Left lung (tissue), 10 donors: Measurements from ENCODE around the gene SLC38A3. TPM values are rescaled to one million over a fixed set of nuclear protein-coding genes. Genes with fewer than 3 reads are reported as not detected.

Experiments
- ATAC-seq: fragments of 200-7000 bp; cut with Tn5 transposase; one replicate; pipeline ENCODE4 v1.9.1; 2020; ENCODE audit warnings: moderate library complexity
- DNase-seq, 4 donors: peaks; one replicate each; pipeline ENCODE4 v3.0.0-alpha.2; 2013 to 2020
- H3K27ac ChIP-seq, 2 donors: fragments of 200-600 bp; sonication (generic) in 1 of 2; one replicate each; pipeline versions ENCODE4 v1.5.0 to v1.8.0; 2020 to 2021
- H3K27me3 ChIP-seq, 2 donors: fragments of 200-600 bp; sonication (generic) in 1 of 2; one replicate each; pipeline versions ENCODE4 v1.5.0 to v1.8.0; 2020 to 2021
- H3K36me3 ChIP-seq, 2 donors: fragments of 200-600 bp; sonication (generic) in 1 of 2; one replicate each; pipeline versions ENCODE4 v1.5.0 to v1.8.0; 2020 to 2021
- H3K4me1 ChIP-seq, 2 donors: fragments of 200-600 bp; one replicate each; pipeline ENCODE4 v1.8.0; 2021
- H3K4me3 ChIP-seq, 2 donors: fragments of 200-600 bp; sonication (generic) in 1 of 2; one replicate each; pipeline versions ENCODE4 v1.5.0 to v1.8.0; 2020 to 2021; ENCODE audit warnings: mild to moderate bottlenecking in 1 of 2
- H3K9me3 ChIP-seq, 2 donors: fragments of 200-600 bp; sonication (generic) in 1 of 2; one replicate each; pipeline versions ENCODE4 v1.5.0 to v1.8.0; 2020 to 2021
- intact Hi-C, 2 donors: fragments of 100-400 bp; cut with DNase I; formaldehyde crosslinking; loops; one replicate each; pipeline versions ENCODE4 v1.11.2 to v1.14.2; 2022
- polyA plus RNA-seq, 6 donors: library from polyadenylated mRNA; unstranded; fragments of 120-200 nt; gene quantifications; one replicate each; pipeline ENCODE4 v1.2.1, GENCODE V29; 2013; ENCODE audit not compliant: insufficient read length in 6 of 6
- total RNA-seq, 2 donors: library from RNA; stranded (reverse); fragmentation: NEBNext Ultra II Directional; extraction: Animal tissue kit (Norgen Biotek cat#: 25700); gene quantifications; one replicate each; pipeline ENCODE4 v1.2.1, GENCODE V29; 2021
- TF ChIP-seq, protein P1 (sequence below), 2 donors: fragments of 200-600 bp; sonication (generic) in 1 of 2; IDR thresholded peaks; one replicate each; pipeline versions ENCODE4 v1.5.0 to v1.8.0; 2021; ENCODE audit warnings: antibody characterized with exemption in 2 of 2
- donor health status: DM: no; HTN: yes; CAD: no.
- donor health status: DM: no; HTN: no; CAD: no.

Gene SLC38A3
- total and polyA plus RNA-seq, 8 donors = 0.23 to 10.9 (median 7.8) TPM; not detected in 1

- intact Hi-C loops = loop anchor here in 1 of 2 donors (5.0 kb wide), 1 partner anchor 62 kb away; no protein-coding TSS in a partner anchor
- H3K4me3 ChIP-seq = no peak overlapping the region
- ATAC-seq (peak; percentile 83), DNase-seq (peak in 3 of 4 donors; percentile 64 to 87 (median 72))
- no peaks in the 10 kb centered on the region for H3K9me3 ChIP-seq
- TF ChIP-seq, protein P1, sequence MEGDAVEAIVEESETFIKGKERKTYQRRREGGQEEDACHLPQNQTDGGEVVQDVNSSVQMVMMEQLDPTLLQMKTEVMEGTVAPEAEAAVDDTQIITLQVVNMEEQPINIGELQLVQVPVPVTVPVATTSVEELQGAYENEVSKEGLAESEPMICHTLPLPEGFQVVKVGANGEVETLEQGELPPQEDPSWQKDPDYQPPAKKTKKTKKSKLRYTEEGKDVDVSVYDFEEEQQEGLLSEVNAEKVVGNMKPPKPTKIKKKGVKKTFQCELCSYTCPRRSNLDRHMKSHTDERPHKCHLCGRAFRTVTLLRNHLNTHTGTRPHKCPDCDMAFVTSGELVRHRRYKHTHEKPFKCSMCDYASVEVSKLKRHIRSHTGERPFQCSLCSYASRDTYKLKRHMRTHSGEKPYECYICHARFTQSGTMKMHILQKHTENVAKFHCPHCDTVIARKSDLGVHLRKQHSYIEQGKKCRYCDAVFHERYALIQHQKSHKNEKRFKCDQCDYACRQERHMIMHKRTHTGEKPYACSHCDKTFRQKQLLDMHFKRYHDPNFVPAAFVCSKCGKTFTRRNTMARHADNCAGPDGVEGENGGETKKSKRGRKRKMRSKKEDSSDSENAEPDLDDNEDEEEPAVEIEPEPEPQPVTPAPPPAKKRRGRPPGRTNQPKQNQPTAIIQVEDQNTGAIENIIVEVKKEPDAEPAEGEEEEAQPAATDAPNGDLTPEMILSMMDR (IDR thresholded peaks at IDR 0.05) = peak; percentile 63 to 73
- no peak overlapping the region for H3K27ac ChIP-seq
- H3K4me1 ChIP-seq = peaks cover 4 to 23% of the 10 kb centered on the region in 2 donors
- H3K36me3 ChIP-seq = peaks cover 0 to 27% of the 10 kb centered on the region in 2 donors
- peaks cover 15 to 19% of the 10 kb centered on the region in 2 donors for H3K27me3 ChIP-seq
Observed at GRCh38 chr3:50189274-50189673, 15.8 kb upstream of the SLC38A3 start.

GRCh38 chr3:50189989-50190388 lies 15.1 kb upstream of the SLC38A3 start:
- no peak overlapping the region for H3K4me3 ChIP-seq
- H3K9me3 ChIP-seq = no peaks in the 10 kb centered on the region
- peaks cover 4 to 29% of the 10 kb centered on the region in 2 donors for H3K4me1 ChIP-seq
- ATAC-seq (no peak), DNase-seq (no peak)
- intact Hi-C loops = loop anchor here in 1 of 2 donors (5.0 kb wide), 3 partner anchors 37 to 82 kb away; no protein-coding TSS in a partner anchor
- TF ChIP-seq, protein P1 (IDR thresholded peaks at IDR 0.05) = no peak
- H3K27ac ChIP-seq = no peak overlapping the region
- peaks cover 21 to 26% of the 10 kb centered on the region in 2 donors for H3K27me3 ChIP-seq
- H3K36me3 ChIP-seq = peaks cover 0 to 20% of the 10 kb centered on the region in 2 donors

DNA sequence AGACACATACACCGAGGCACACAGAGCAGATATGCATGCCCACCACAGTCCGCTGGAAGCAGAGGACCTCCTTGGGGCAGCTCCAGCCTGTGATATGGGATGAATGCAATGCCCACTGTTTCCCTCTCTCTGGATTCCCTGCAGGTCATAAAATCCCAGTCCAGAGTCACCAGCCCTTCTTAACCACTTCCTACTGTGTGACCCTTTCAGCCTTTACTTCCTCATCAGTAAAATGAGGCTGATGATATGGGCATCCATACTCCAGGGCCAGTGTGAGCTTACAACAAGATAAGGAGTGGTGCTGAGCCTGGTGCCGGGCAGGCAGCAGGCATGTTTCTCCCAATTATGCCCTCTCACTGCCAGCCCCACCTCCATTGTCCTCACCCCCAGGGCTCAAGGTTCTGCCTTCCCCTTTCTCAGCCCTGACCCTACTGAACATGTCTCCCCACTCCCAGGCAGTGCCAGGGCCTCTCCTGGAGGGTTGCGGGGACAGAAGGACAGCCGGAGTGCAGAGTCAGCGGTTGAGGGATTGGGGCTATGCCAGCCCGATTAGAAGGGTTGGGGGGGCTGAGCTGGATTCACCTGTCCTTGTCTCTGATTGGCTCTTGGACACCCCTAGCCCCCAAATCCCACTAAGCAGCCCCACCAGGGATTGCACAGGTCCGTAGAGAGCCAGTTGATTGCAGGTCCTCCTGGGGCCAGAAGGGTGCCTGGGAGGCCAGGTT lies 14.0 kb upstream of the SLC38A3 start, which contains the start of gene GNAT1:
GNAT1 (plus strand) TSS at position 675 of the 725 bp plus-strand sequence. CDS start 116 bp downstream, outside the sequence.
- DNase-seq (no peak), ATAC-seq (no peak)
- H3K4me1 ChIP-seq = peaks cover 4 to 29% of the 10 kb centered on the region in 2 donors
- peaks cover 0 to 11% of the 10 kb centered on the region in 2 donors for H3K36me3 ChIP-seq
- no peak within 1 kb of the TSS for H3K27ac ChIP-seq
- H3K9me3 ChIP-seq = no peaks in the 10 kb centered on the region
- peaks cover 21 to 37% of the 10 kb centered on the region in 2 donors for H3K27me3 ChIP-seq
- TF ChIP-seq, protein P1 (IDR thresholded peaks at IDR 0.05) = no peak
- intact Hi-C loops = loop anchor here in 1 of 2 donors (5.0 kb wide), 2 partner anchors 36 to 81 kb away; no protein-coding TSS in a partner anchor
- H3K4me3 ChIP-seq = no peak within 1 kb of the TSS

DNA sequence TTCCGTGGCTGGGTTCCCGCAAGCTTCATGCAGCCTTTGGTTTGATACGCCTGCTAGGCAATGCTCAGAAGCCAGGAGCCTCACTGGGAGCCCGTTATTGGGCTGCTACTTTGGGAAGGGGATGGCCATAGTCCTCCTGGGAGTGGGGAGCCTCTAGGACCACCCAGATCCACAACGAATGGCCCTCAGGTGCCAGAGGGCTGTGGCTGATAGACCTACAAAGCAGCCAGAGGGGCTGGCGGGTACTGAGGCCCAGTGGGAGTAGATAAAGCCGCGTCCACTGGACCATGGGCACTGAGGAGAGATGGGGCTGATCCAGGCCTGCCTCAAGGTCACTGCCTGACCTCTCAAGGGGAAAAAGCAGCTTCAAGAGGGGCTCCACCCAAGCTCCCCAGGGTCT lies 12.9 kb upstream of the SLC38A3 start:
- ATAC-seq (no peak), DNase-seq (no peak)
- Histone ChIP-seq H3K4me3 (no peak overlapping the region), H3K27me3 (peaks cover 21 to 40% of the 10 kb centered on the region in 2 donors), H3K9me3 (no peaks in the 10 kb centered on the region), H3K36me3 (peaks cover 0 to 4% of the 10 kb centered on the region in 2 donors), H3K4me1 (peaks cover 4 to 29% of the 10 kb centered on the region in 2 donors), H3K27ac (no peak overlapping the region)
- TF ChIP-seq, protein P1 (IDR thresholded peaks at IDR 0.05) = no peak
- intact Hi-C loops = loop anchor here in 1 of 2 donors (5.0 kb wide), 2 partner anchors 35 to 80 kb away; no protein-coding TSS in a partner anchor

GRCh38 chr3:50192689-50193141 lies 12.4 kb upstream of the SLC38A3 start:
- H3K4me1 ChIP-seq = peaks cover 4 to 29% of the 10 kb centered on the region in 2 donors
- ATAC-seq = peak; percentile 66
- H3K4me3 ChIP-seq = no peak overlapping the region
- DNase-seq = peak; percentile 55 to 87 (median 67)
- intact Hi-C loops = loop anchor here in 1 of 2 donors (5.0 kb wide), 2 partner anchors 35 to 80 kb away; no protein-coding TSS in a partner anchor
- no peaks in the 10 kb centered on the region for H3K9me3 ChIP-seq
- H3K27ac ChIP-seq = no peak overlapping the region
- H3K27me3 ChIP-seq = peaks cover 21 to 43% of the 10 kb centered on the region in 2 donors
- peaks cover 0 to 1% of the 10 kb centered on the region in 2 donors for H3K36me3 ChIP-seq
- TF ChIP-seq, protein P1 (IDR thresholded peaks at IDR 0.05) = peak; percentile 84 to 89
